ENCODE results near the gene UNC45B.

DNA sequence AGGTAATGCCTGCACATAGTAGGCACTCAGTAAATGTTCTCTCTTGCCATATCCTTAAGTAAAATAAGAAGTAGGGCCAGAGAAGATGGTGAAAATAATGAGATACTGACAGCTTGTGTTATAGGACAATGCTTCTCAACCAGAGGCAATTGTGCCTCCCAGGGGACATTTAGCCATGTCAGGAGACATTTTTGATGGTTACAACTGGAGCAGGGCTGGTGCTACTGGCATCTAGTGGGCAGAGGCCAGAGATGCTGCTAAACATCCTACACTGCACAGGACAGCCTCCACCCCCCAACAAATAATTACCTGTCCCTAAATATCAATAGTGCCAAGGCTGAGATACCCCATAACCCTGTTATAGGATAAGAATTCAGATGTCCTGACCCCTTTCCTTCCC, 29.6 kb upstream of the UNC45B start:
- TF ChIP-seq, protein P1, sequence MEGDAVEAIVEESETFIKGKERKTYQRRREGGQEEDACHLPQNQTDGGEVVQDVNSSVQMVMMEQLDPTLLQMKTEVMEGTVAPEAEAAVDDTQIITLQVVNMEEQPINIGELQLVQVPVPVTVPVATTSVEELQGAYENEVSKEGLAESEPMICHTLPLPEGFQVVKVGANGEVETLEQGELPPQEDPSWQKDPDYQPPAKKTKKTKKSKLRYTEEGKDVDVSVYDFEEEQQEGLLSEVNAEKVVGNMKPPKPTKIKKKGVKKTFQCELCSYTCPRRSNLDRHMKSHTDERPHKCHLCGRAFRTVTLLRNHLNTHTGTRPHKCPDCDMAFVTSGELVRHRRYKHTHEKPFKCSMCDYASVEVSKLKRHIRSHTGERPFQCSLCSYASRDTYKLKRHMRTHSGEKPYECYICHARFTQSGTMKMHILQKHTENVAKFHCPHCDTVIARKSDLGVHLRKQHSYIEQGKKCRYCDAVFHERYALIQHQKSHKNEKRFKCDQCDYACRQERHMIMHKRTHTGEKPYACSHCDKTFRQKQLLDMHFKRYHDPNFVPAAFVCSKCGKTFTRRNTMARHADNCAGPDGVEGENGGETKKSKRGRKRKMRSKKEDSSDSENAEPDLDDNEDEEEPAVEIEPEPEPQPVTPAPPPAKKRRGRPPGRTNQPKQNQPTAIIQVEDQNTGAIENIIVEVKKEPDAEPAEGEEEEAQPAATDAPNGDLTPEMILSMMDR (IDR thresholded peaks at IDR 0.05; ENCODE audit: low read depth, low read length) = peak; percentile 44
- TF ChIP-seq EZH2phosphoT487 (IDR thresholded peaks at IDR 0.05; ENCODE audit: low read depth) = no peak
